ENCODE results near the gene SCN4A.
"Not testable (repeated sequence)": the region's sequence is repeated elsewhere in the genome, so short reads cannot be mapped to it uniquely, and the experiment has no call there.

The SCN4A gene

DNA sequence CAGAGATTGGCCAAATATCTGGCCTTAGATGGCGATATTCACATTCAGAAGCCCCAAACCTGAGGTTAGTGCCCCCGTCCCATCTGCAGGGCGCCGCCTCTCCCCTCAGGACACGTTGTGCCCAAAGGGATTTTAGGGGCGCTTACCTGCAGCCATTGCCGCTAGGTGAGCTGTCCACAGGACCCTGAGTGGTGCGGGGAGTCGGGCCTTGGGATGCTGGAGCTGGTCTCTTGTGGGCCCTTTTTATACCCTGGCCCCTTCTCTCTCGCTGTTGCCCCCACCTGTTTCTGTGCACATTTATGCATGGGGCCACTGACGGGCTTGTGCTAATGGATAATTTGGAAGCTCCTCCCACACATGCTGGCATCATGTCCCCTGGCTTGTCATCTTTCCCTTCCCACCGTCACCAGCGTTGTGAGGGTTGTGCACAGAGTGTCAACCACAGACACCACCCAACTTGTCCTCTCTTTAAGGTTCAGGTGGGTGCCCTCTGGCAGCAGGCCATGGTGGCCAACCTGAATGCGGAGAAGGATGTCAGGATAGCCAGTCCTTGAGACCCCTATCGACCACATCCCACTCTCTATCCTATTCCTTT, 61.6 kb downstream of the SCN4A start, which contains the start of gene CSHL1:
TSS of gene CSHL1 (minus strand) at position 218 of the 595 bp plus-strand sequence. CDS start at position 156, 62 bp downstream.
- DNase-seq = no peak

- DNase-seq = no peak
Measured at GRCh38 chr17:63910096-63910495, 62.6 kb downstream of the SCN4A start.

- DNase-seq = not testable (repeated sequence)
Measured at GRCh38 chr17:63909586-63909985, 63.1 kb downstream of the SCN4A start.

DNA sequence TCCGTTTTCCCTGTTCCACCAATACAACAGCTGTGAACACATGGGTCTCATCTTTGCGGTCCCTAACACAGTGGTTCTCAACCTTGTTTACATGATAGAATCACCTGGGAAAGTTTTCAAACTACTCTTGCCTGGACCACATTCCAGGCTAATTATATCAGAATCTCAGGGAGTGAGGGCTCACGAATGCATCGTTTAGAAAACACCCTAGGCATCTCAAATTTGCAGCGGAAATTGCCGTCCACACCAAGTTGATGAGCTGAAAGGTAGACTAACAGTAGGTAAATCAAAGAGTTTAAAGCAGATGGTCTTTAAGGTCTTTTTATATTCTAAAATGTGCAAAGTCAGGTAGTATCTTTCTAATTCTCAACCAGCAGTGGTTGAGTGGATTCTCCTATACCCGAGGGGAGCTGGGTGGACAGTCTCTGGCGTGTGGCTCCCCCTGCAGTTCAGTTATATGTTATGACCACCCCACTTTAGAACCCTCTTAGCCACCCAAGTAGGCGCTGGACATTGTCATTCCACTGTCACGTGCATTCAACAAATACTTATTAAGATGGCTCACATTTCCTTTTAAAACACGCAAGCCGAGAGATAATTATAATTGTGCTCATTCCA, 65.4 kb downstream of the SCN4A start:
- DNase-seq = not testable (repeated sequence)

- DNase-seq = not testable (repeated sequence)
Measured at GRCh38 chr17:63904796-63905195, 67.9 kb downstream of the SCN4A start.

GRCh38 chr17:63903787-63904201, 68.9 kb downstream of the SCN4A start:
- DNase-seq = not testable (repeated sequence)

DNA sequence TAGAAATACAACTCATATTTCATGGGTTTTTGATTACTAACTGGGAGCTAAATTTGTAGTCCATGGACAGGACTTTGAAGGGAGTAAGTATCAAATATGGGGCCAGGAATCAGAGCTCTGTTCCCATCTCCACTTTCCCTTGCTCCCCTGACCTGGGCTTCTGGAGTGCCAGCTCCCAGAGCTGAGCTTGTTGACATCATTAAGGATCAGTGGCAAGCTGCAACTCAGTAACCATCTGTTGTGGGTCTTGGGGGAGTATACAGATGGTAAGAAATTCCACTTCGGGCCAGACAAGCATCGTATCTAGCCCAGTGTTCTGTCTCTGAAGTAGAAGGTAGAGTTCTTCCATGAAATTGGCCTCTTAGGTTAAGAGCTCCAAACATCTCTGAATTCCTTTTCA, 70.7 kb downstream of the SCN4A start:
- not testable (repeated sequence) for DNase-seq

DNA sequence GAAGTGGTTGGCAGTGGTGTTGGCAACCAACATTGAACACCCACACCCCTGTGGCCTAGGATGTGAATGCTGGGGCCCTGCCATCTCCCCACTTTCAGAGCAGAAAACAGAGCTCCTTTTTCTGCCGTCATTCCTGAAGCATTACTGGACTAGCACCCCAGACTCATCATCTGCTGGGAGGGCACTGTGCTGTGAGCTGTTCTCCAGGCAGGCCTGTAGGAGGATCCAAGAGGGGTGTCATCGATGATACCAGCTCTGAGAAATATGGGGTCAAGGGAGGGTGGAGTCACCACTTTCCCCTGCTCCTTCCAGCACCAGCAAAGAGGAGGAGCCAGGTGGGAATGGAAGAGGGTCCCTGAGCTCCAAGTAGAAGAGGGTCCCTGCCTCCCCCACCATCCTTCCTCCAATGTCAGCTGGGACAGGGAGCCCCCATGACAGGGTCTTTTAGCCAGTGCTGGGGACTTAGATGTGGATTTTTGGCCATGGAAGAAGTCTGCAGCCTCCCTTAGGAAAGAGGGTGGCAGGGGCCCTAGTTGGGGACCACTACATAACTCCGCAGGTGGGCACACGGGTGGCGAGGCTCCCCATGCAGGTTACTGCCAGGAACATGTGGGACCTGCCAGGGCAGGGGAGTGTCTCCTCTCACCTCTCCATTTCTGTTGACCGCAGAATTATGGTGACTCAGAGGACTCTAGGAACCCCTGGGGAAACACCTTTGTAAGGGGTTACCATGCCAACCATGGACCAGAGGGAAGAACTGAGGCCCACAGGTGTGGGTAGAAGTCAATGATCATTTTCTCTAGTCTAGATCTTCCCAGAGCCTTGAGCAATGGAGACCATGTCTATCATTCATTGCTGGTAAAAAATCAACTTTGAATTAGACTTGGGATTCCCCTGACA, 73.6 kb downstream of the SCN4A start:
- DNase-seq = not testable (repeated sequence)

DNA sequence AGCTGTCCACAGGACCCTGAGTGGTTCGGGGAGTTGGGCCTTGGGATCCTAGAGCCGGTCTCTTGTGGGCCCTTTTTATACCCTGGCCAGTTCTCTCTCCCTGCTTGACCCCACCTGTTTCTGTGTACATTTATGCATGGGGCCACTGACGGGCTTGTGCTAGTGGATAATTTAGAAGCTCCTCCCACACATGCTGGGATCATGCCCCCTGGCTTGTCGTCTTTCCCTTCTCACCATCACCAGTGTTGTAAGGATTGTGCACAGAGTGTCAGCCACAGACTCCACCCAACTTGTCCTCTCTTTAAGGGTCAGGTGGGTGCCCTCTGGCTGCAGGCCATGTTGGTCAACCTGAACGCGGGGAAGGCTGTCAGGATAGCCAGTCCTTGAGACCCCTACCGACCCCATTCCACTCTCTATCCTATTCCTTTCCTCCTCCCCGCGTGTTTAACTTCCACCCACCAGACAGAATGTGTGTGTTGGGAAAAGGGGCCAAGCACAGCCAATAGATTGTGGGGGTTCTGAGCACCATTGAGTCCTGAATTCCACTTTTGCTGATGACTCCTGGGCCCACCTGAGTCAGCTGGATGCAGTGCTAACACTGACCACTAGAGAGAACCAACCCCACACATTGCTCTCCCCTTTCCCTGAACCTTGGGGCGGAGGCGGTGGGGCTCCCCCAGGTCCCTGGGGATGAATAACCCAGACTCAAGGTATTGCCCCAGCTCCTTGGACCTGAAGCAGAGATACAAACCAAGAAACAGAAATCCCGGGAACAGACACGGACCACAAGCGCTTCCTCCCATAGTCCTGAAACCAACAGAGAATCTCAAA, 76.0 kb downstream of the SCN4A start, which contains the start of gene CSH1:
TSS of gene CSH1 (minus strand) at position 51 of the 831 bp plus-strand sequence. CDS start 63 bp downstream, outside the sequence.
- DNase-seq = not testable (repeated sequence)

DNA sequence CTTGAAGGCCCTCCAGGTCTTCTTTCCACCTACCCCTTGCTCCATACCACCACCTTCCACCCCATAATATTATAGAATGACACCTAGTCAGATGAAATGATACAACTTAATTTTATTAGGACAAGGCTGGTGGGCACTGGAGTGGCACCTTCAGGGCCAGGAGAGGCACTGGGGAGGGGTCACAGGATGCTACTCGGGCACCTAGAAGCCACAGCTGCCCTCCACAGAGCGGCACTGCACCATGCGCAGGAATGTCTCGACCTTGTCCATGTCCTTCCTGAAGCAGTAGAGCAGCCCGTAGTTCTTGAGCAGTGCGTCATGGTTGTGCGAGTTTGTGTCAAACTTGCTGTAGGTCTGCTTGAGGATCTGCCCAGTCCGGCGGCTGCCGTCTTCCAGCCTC, 77.9 kb downstream of the SCN4A start:
- DNase-seq = not testable (repeated sequence)

- DNase-seq = not testable (repeated sequence)
Measured at GRCh38 chr17:63894021-63894420, 78.7 kb downstream of the SCN4A start.

GRCh38 chr17:63892316-63893037, 80.2 kb downstream of the SCN4A start:
- DNase-seq = not testable (repeated sequence)

- peak in 1 of 2 donors; percentile 3 for DNase-seq
Measured at GRCh38 chr17:63889026-63889848, 83.5 kb downstream of the SCN4A start.
